ENCODE measurements around the gene PTGFRN.
"Not testable (repeated sequence)": the region's sequence is repeated elsewhere in the genome, so short reads cannot be mapped to it uniquely, and the experiment has no call there.

PTGFRN gene

GRCh38 chr1:116909512-116910378, at the start of gene PTGFRN:
Gene PTGFRN, plus strand, starts transcription at chr1:116909916. Its CDS starts 288 bp downstream, at chr1:116910204.
- DNase-seq = no peak

DNA sequence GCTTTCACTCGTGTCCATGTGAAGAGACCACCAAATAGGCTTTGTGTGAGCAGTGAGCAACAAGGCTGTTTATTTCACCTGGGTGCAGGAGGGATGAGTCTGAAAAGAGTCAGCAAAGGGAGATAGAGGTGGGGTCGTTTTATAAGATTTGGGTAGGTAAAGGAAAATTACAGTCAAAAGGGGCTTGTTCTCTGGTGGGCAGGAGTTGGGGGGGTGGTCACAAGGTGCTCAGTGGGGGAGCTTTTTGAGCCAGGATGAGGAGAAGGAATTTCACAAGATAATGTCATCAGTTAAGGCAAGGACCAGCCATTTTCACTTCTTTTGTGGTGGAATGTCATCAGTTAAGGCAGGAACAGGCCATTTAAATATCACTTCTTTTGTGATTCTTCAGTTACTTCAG, 49.5 kb upstream of the PTGFRN start:
- DNase-seq = not testable (repeated sequence)

GRCh38 chr1:116861137-116861536, 48.6 kb upstream of the PTGFRN start:
- DNase-seq = no peak

DNA sequence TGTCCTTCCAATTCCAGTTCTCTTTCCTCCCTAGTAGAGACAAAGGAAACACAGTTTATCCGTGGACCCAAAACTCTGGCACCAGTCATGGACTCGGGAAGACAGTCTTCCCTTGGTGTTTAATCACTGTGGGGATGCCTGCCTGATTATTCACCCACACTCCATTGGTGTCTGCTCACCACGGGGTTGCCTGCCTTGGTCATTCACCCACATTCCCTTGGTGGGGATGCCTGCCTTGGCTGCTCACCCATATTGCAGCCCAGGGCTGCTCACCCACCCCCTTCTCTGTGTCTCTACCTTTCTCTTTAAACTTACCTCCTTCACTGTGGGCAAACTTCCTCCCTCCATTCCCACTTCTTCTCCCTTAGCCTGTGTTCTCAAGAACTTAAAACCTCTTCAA, 46.7 kb upstream of the PTGFRN start:
- not testable (repeated sequence) for DNase-seq

- not testable (repeated sequence) for DNase-seq
These were observed 43.2 kb upstream of the PTGFRN start for GRCh38 chr1:116866478-116866877.

GRCh38 chr1:116868385-116868784, 41.3 kb upstream of the PTGFRN start:
- no peak for DNase-seq

DNA sequence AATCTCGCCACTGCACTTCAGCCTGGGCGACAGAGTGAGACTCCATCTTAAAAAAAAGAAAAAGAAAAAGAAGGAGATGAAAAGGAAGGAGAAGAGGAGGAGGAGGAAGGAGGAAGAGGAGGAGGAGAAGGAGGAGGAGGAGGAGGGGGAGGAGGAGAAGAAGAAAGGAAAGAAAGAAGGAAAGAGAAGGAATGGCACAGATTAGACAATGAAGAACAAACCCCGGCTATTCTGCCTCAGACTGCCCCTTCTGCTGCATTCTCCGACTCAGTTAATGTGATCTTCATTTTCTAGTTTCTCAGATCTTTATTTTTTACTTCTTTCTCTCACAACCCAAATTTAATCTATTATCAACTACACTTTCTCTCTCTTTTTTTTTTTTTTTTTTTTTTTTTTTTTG, 40.1 kb upstream of the PTGFRN start:
- no peak for DNase-seq

- DNase-seq = no peak
These were observed 39.4 kb upstream of the PTGFRN start for GRCh38 chr1:116870300-116870699.

GRCh38 chr1:116871779-116872146, 38.0 kb upstream of the PTGFRN start:
- DNase-seq = no peak

GRCh38 chr1:116873680-116874271, 35.9 kb upstream of the PTGFRN start:
- DNase-seq = no peak

- DNase-seq = no peak
These were observed 34.9 kb upstream of the PTGFRN start for GRCh38 chr1:116874733-116875249.

GRCh38 chr1:116875391-116875790, 34.3 kb upstream of the PTGFRN start:
- DNase-seq = no peak

DNA sequence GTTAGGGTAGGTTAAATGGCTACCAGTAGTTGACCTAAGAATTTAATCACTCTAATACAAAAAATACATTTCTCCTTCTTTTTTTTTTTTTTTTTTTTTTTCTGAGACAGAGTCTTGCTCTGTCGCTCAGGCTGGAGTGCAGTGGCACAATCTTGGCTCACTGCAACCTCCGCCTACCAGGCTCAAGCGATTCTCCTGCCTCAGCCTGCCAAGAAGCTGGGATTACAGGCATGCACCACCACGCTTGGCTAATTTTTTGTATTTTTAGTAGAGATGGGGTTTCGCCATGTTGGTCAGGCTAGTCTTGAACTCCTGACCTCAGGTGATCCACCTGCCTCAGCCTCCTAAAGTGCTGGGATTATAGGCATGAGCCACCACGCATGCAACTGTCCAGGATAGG, 33.8 kb upstream of the PTGFRN start:
- DNase-seq = not testable (repeated sequence)

DNA sequence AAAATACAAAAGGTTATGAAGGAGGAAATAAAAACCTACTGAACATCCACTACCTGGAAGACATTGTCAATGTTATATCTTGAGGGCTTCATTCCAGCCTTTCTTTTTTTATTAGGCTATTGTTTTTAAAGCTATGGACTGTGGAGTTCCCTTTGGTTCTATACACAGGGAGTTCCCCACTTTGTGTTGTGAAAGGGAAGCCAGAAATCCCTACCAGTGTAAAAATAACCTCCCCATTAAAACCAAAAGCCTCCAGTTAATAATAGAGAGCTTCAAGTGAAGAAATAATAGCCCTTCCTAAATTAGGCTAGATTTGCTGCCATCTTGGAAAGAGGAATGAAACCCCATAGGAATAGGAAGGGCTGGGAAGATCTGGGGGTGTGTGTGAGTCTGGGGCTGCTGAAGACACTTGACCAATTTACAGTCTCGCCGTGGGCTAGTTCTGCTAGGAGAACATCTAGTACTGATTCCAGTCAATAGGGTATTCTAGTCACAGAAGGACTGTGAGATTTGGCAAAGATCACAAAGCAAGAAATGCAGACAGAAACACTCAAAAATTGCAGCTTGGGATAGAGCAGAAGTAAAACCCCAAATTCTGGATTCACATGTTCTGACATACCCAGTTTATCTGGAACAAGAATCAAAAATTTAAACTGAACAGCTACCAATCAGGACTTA, 32.4 kb upstream of the PTGFRN start:
- DNase-seq = no peak

DNA sequence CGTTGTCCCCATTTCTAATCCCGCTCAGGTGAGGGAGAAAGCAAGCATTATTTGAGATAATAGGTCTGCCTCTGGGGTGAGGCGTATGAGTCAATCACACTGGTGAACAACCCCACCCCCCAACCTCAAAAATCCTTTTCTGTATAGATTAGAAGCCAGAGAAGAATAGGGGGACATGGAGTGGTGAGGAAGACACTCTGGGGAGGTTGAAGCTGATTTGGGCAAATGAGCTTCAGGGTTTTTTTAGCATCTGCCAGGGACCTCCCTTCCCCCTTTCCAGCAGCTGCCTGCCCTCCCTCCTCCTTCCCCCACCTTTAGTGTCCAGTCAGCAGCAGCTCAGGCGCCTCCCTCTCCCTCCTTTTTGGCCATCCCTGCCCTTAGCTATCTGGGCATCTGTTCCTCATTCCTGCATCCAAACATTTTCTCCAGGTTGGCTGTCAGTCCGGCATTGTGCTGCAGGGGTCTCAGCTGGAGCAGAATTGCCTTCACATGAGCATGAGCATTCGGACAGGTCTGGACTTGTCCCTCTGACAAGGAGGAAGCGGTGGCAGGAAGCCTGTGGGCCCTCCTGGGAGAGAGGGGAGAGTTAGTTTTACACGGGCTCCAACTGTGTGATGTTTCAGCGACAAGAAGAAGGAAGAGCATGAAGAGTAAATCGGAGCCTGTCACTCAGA, 30.8 kb upstream of the PTGFRN start:
- no peak for DNase-seq

- DNase-seq = no peak
These were observed 30.1 kb upstream of the PTGFRN start for GRCh38 chr1:116879478-116880133.

- DNase-seq = no peak
These were observed 28.8 kb upstream of the PTGFRN start for GRCh38 chr1:116880917-116881316.

- peak; percentile 3 for DNase-seq
These were observed 27.7 kb upstream of the PTGFRN start for GRCh38 chr1:116881879-116882520.

GRCh38 chr1:116882866-116883265, 26.9 kb upstream of the PTGFRN start:
- DNase-seq = no peak

GRCh38 chr1:116886291-116886878, 23.3 kb upstream of the PTGFRN start:
- no peak for DNase-seq

- DNase-seq = no peak
These were observed 22.5 kb upstream of the PTGFRN start for GRCh38 chr1:116887212-116887611.

GRCh38 chr1:116889380-116889779, 20.3 kb upstream of the PTGFRN start:
- no peak for DNase-seq

Measured in CD4-positive, alpha-beta T cell treated with Interferon gamma for 1 hour (primary cell).